Gastrocnemius medialis (tissue), 4 donors: ENCODE data around the gene PTPRN2. TPM values are rescaled to one million over a fixed set of nuclear protein-coding genes. Genes with fewer than 3 reads are reported as not detected.

Source experiments
- ATAC-seq, 2 donors: fragments of 150-250 bp; one replicate each; pipeline ENCODE4 v1.9.1; 2016
- DNase-seq, 2 donors: peaks; one replicate each; pipeline ENCODE4 v3.0.0-alpha.2; 2019
- H3K27ac ChIP-seq, 4 donors: fragments of 200-600 bp; sonication (generic); 1 replicate in 1 of 4; 2 replicates in 3 of 4; pipeline ENCODE4 v1.5.1; 2016 to 2018; ENCODE audit warnings: mild to moderate bottlenecking in 2 of 4, moderate library complexity in 1 of 4
- H3K27me3 ChIP-seq, 3 donors: fragments of 200-600 bp; sonication (generic) in 2 of 3; 1 replicate in 1 of 3; 2 replicates in 2 of 3; pipeline versions ENCODE4 v1.5.1 to v1.6.0; 2016 to 2019; ENCODE audit warnings: mild to moderate bottlenecking in 1 of 3, moderate library complexity in 1 of 3
- H3K36me3 ChIP-seq, 2 donors: fragments of 200-600 bp; sonication (generic) in 1 of 2; one replicate each; pipeline ENCODE4 v1.5.1; 2017 to 2018
- H3K4me1 ChIP-seq, 2 donors: fragments of 200-600 bp; sonication (generic) in 1 of 2; one replicate each; pipeline ENCODE4 v1.5.1; 2016 to 2017; ENCODE audit warnings: mild to moderate bottlenecking in 2 of 2
- H3K4me3 ChIP-seq, 4 donors: fragments of 200-600 bp; sonication (generic) in 3 of 4; 1 replicate in 1 of 4; 2 replicates in 3 of 4; pipeline ENCODE4 v1.5.1; 2016 to 2019; ENCODE audit warnings: mild to moderate bottlenecking in 2 of 4
- H3K9me3 ChIP-seq, 3 donors: fragments of 200-600 bp; sonication (generic) in 2 of 3; 1 replicate in 1 of 3; 2 replicates in 2 of 3; pipeline ENCODE4 v1.5.1; 2016 to 2019
- POLR2A ChIP-seq, 2 donors: fragments of 450-650 bp; IDR thresholded peaks; one replicate each; pipeline ENCODE4 v1.6.1; 2017; ENCODE audit warnings: antibody characterized with exemption in 2 of 2, mild to moderate bottlenecking in 2 of 2, moderate library complexity in 2 of 2
- in situ Hi-C, 4 donors: fragments of 200-750 bp; cut with MboI; loops; one replicate each; pipeline versions ENCODE4 v1.15.0 to v1.8.0; 2017; ENCODE audit warnings: low sequenced_read_pairs in 4 of 4
- intact Hi-C: fragments of 100-400 bp; cut with DNase I; formaldehyde crosslinking; loops from one replicate; pipeline ENCODE4 v1.15.1; 2023; ENCODE audit warnings: low total_unique reads
- total RNA-seq, 4 donors: library from RNA; depleted of rRNA; stranded (reverse); fragments of >200 nt; gene quantifications; one replicate each; pipeline versions ENCODE4 v1.1.0 to v1.2.3, GENCODE V29; 2016
- TF ChIP-seq, protein P1 (sequence below), 5 experiments: fragments of 450-650 bp in 3 of 5; fragments of 200-600 bp in 2 of 5; sonication (generic) in 2 of 5; IDR thresholded peaks in 4 of 5; conservative IDR thresholded peaks in 1 of 5; 1 replicate in 4 of 5; 2 replicates in 1 of 5; pipeline ENCODE4 v1.5.1; 2016 to 2019; ENCODE audit warnings: antibody characterized with exemption in 5 of 5, mild to moderate bottlenecking in 3 of 5, moderate library complexity in 3 of 5

The PTPRN2 gene
- total RNA-seq, 4 donors from 2014 or later = 0.66 to 0.85 (median 0.81) TPM

DNA sequence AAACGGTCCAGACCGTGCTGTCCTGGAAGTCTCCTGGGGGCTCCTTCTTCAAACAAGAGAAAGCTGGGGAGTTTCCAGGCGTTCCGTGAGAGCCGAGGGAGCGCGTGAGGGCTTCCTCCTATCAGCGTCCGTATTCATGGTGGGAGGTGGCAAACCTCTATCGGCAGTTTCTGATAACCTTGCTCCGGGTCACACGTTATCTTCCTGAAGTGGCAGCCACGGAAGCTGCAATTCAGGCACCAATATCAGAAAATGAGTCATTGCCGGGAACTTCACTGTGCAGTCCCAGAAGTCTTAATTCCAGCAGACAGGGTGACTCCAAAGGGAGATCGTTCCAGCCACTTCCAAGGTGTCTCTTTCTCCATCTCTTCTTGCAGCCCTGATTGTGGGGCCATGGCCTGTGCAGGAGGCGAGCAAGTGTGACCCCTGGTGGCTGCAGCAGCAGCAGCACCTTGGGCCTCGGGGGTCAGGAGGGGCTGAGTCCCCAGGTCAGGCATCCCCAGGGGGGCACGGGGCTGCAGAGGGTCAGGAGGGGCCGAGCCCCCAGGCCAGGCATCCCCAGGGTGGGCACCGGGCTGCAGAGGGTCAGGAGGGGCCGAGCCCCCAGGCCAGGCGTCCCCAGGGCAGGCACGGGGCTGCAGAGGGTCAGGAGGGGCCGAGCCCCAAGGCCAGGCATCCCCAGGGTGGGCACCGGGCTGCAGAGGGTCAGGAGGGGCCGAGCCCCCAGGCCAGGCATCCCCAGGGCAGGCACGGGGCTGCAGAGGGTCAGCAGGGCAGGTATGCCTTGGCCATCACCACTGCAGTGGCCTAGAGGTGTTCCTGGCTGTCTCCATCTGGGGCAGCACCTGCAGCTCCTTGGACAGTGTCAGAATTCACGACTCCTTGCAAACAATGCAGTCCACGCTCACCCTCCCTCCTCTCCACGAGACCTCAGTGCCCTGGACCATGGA lies 712.1 kb downstream of the PTPRN2 start:
- in situ Hi-C loops (no loop called here), intact Hi-C loops (no loop called here)
- no peaks in the 10 kb centered on the region for H3K9me3 ChIP-seq
- no peaks in the 10 kb centered on the region for H3K4me1 ChIP-seq
- H3K36me3 ChIP-seq = no peaks in the 10 kb centered on the region
- H3K27ac ChIP-seq = no peak overlapping the region
- no peak overlapping the region for H3K4me3 ChIP-seq
- no peak for DNase-seq
- no peaks in the 10 kb centered on the region for H3K27me3 ChIP-seq
- TF ChIP-seq POLR2A (IDR thresholded peaks at IDR 0.05) = no peak
- TF ChIP-seq, protein P1, sequence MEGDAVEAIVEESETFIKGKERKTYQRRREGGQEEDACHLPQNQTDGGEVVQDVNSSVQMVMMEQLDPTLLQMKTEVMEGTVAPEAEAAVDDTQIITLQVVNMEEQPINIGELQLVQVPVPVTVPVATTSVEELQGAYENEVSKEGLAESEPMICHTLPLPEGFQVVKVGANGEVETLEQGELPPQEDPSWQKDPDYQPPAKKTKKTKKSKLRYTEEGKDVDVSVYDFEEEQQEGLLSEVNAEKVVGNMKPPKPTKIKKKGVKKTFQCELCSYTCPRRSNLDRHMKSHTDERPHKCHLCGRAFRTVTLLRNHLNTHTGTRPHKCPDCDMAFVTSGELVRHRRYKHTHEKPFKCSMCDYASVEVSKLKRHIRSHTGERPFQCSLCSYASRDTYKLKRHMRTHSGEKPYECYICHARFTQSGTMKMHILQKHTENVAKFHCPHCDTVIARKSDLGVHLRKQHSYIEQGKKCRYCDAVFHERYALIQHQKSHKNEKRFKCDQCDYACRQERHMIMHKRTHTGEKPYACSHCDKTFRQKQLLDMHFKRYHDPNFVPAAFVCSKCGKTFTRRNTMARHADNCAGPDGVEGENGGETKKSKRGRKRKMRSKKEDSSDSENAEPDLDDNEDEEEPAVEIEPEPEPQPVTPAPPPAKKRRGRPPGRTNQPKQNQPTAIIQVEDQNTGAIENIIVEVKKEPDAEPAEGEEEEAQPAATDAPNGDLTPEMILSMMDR (IDR thresholded peaks at IDR 0.05 in 4 of 5, conservative IDR thresholded peaks at IDR 0.05 in 1 of 5) = peak in 1 of 5 experiments; percentile 49
- no peak for ATAC-seq

DNA sequence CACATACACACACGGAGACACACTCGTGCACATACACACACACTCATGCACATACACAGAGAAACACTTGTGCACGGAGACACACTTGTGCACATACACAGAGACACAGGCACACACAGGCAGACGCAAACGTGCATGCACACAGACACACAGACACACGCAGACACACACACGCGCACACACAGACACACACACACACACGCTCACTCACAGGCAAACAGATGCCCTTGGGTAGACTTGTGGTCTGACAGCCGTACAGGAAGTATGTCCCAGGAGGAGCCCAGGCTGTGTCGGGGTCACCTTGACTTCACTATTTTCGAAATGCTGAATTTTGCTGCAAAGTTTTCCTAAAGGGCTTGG lies 712.8 kb downstream of the PTPRN2 start:
- TF ChIP-seq POLR2A (IDR thresholded peaks at IDR 0.05) = no peak
- TF ChIP-seq, protein P1 (IDR thresholded peaks at IDR 0.05 in 4 of 5, conservative IDR thresholded peaks at IDR 0.05 in 1 of 5) = no peak
- Histone ChIP-seq H3K4me3 (no peak overlapping the region), H3K4me1 (no peaks in the 10 kb centered on the region), H3K27me3 (no peaks in the 10 kb centered on the region), H3K27ac (no peak overlapping the region), H3K36me3 (no peaks in the 10 kb centered on the region), H3K9me3 (no peaks in the 10 kb centered on the region)
- ATAC-seq (no peak), DNase-seq (no peak)
- in situ Hi-C loops (no loop called here), intact Hi-C loops (no loop called here)

DNA sequence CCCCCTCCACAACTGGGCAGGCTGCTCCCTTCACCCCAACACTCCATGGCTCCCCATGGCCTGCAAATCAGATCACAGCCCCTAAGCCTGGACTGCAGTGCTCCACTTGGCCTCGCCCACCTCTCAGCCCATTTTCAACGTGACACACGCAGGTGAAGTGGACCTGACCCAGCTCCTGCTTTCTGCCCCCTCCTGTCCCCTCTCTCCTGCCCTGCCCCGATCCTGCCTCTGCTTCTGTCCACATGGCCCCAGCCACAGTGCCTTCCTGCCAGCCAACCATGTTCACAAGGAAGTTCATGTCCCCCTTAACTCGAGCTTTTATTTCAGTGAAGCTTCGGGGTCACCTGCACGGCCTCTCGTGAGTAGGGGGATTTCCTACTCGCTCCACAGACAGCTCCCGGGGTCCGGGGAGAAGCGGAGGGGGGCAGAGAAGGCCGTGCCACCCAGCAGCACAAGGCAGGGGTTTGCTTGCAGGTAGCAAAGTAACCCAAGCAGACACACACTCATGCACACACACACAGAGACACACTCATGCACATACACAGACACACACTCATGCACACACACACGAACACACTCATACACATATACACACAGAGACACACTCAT lies 713.3 kb downstream of the PTPRN2 start:
- Histone ChIP-seq H3K4me3 (no peak overlapping the region), H3K27ac (no peak overlapping the region), H3K27me3 (no peaks in the 10 kb centered on the region), H3K36me3 (no peaks in the 10 kb centered on the region), H3K4me1 (no peaks in the 10 kb centered on the region), H3K9me3 (no peaks in the 10 kb centered on the region)
- TF ChIP-seq POLR2A (IDR thresholded peaks at IDR 0.05) = no peak
- TF ChIP-seq, protein P1 (IDR thresholded peaks at IDR 0.05 in 4 of 5, conservative IDR thresholded peaks at IDR 0.05 in 1 of 5) = no peak
- DNase-seq = no peak
- no peak for ATAC-seq
- in situ Hi-C loops (no loop called here), intact Hi-C loops (no loop called here)

DNA sequence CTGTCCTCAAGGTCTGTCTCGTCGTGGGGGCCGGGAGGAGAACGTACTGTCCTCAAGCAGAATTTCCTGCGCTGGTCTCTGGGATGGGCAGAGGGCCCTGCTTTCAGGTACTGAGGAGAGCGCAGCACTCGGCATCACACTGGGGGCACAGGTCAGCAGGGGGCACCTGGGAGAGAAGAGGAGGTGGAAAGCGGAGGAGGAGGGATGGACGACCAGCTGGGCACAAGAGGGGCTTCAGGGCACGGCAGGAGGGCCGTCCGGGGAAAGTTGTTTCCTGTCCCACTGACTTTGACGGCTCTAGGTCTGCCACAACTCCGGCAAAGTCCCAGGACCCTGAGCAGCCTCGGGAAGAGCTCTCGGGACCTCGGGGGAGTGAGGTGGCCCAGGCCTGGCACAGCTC lies 714.0 kb downstream of the PTPRN2 start:
- DNase-seq (no peak), ATAC-seq (no peak)
- no peaks in the 10 kb centered on the region for H3K27me3 ChIP-seq
- TF ChIP-seq POLR2A (IDR thresholded peaks at IDR 0.05) = no peak
- TF ChIP-seq, protein P1 (IDR thresholded peaks at IDR 0.05 in 4 of 5, conservative IDR thresholded peaks at IDR 0.05 in 1 of 5) = no peak
- H3K4me3 ChIP-seq = no peak overlapping the region
- in situ Hi-C loops (no loop called here), intact Hi-C loops (no loop called here)
- H3K9me3 ChIP-seq = no peaks in the 10 kb centered on the region
- no peaks in the 10 kb centered on the region for H3K4me1 ChIP-seq
- H3K36me3 ChIP-seq = no peaks in the 10 kb centered on the region
- H3K27ac ChIP-seq = no peak overlapping the region
